Muscle of arm (tissue), 12 donors: Measurements from ENCODE around the gene FRG2B. TPM values are rescaled to one million over a fixed set of nuclear protein-coding genes. Genes with fewer than 3 reads are reported as not detected.
"Not testable (repeated sequence)": the region's sequence is repeated elsewhere in the genome, so short reads cannot be mapped to it uniquely, and the experiment has no call there.

ENCODE experiments used
- DNase-seq: peaks from one replicate; pipeline ENCODE4 v3.0.0-alpha.2; 2013
- polyA plus RNA-seq, 12 donors: library from polyadenylated mRNA; unstranded; fragments of 120-200 nt; gene quantifications; one replicate each; pipeline ENCODE4 v1.2.1, GENCODE V29; 2013; ENCODE audit not compliant: insufficient read length in 12 of 12

Gene FRG2B
- polyA plus RNA-seq, 12 donors = not detected

- DNase-seq = no peak
Measured at GRCh38 chr10:133600657-133601056, 25.9 kb downstream of the FRG2B start.

DNA sequence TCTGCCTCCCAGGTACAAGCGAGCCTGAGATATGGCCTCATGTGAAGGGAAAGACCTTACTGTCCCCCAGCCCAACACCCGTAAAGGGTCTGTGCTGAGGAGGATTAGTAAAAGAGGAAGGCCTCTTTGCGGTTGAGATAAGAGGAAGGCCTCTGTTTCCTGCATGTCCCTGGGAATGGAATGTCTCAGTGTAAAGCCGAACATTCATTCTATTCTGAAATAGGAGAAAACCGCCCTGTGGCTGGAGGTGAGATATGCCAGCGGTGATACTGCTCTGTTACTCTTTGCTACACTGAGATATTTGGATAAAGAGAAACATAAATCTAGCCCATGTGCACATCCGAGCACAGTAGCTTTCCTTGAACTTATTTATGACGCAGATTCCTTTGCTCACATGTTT lies 26.7 kb downstream of the FRG2B start:
- not testable (repeated sequence) for DNase-seq

- DNase-seq = no peak
Measured at GRCh38 chr10:133592716-133593115, 33.9 kb downstream of the FRG2B start.

DNA sequence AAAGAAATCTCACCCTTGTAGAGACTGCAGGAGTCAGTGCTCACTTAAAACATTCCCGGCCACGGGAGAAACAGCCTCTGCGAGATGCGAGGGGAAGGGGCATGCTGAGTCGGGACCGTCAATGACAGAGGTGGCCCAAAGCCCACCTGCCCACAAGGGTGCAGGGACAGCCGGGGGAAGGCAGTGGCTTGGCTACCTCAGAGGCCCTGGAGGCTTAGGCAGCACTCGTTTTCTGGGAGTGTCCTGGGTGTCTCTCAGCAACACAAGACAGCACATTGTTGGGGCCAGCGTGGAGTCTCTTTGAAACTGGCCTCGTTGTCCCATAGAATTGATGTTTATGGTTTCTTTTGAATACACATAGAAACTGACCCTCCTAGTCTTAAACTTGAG lies 35.6 kb downstream of the FRG2B start:
- no peak for DNase-seq

GRCh38 chr10:133590226-133590969 lies 36.2 kb downstream of the FRG2B start:
- no peak for DNase-seq

GRCh38 chr10:133577037-133577436 lies 49.6 kb downstream of the FRG2B start:
- not testable (repeated sequence) for DNase-seq

Other genes starting within 250 kb of the FRG2B start
- 1 to 10 TPM in 10 of 12 donors, not detected in 2; 2.5 to 4.5 (median 3.6) TPM for gene PAOX, start 247.5 kb downstream of the FRG2B start, polyA plus RNA-seq
- gene MTG1, start 232.6 kb downstream of the FRG2B start, polyA plus RNA-seq = 10 to 100 TPM in 11 of 12 donors, not detected in 1; 29.2 to 54.2 (median 40.3) TPM
- 1 to 10 TPM in 11 of 12 donors, not detected in 1; 2.6 to 4.6 (median 3.6) TPM for gene SPRN, start 202.2 kb downstream of the FRG2B start, polyA plus RNA-seq
- 1 to 10 TPM in 5 of 12 donors, under 1 TPM in 5, not detected in 2; 0.58 to 1.7 (median 1.0) TPM for gene SCART1, start 172.8 kb downstream of the FRG2B start, polyA plus RNA-seq
- 1 to 10 TPM in 7 of 12 donors, under 1 TPM in 3, not detected in 2; 0.64 to 2.6 (median 1.2) TPM for gene CYP2E1, start 99.4 kb downstream of the FRG2B start, polyA plus RNA-seq
- gene SYCE1, start 61.2 kb downstream of the FRG2B start, polyA plus RNA-seq = under 1 TPM in 5 of 12 donors, not detected in 7; 0.12 to 0.38 (median 0.30) TPM